Heart left ventricle (tissue), 16 donors: ENCODE measurements around the gene FRMD1. TPM values are rescaled to one million over a fixed set of nuclear protein-coding genes. Genes with fewer than 3 reads are reported as not detected.
A peak's percentile ranks its signal among the peaks of the same experiment; 100 is the strongest.

Experiments
- ATAC-seq, 4 donors: fragments of 200-7000 bp; cut with Tn5 transposase; one replicate each; pipeline ENCODE4 v1.9.1; 2020 to 2022; ENCODE audit warnings: moderate library complexity in 4 of 4, mild to moderate bottlenecking in 3 of 4, moderate number of reproducible peaks in 1 of 4
- DNase-seq, 5 donors: peaks; one replicate each; pipeline ENCODE4 v3.0.0-alpha.2; 2020
- H3K27ac ChIP-seq, 12 donors: fragments of 200-600 bp; sonication (generic) in 4 of 12; one replicate each; pipeline versions ENCODE4 v1.5.0 to v1.8.0; 2016 to 2022; ENCODE audit warnings: mild to moderate bottlenecking in 2 of 12
- H3K27me3 ChIP-seq, 9 donors: fragments of 200-600 bp; sonication (generic) in 2 of 9; one replicate each; pipeline versions ENCODE4 v1.5.1 to v1.8.0; 2016 to 2022; ENCODE audit warnings: mild to moderate bottlenecking in 3 of 9
- H3K36me3 ChIP-seq, 9 donors: fragments of 200-600 bp; sonication (generic) in 2 of 9; one replicate each; pipeline versions ENCODE4 v1.5.0 to v1.8.0; 2018 to 2022; ENCODE audit warnings: mild to moderate bottlenecking in 2 of 9
- H3K4me1 ChIP-seq, 12 donors: fragments of 200-600 bp; sonication (generic) in 4 of 12; one replicate each; pipeline versions ENCODE4 v1.5.0 to v1.8.0; 2016 to 2022; ENCODE audit warnings: mild to moderate bottlenecking in 3 of 12
- H3K4me3 ChIP-seq, 12 donors: fragments of 200-600 bp; sonication (generic) in 4 of 12; one replicate each; pipeline versions ENCODE4 v1.5.0 to v1.8.0; 2017 to 2022; ENCODE audit warnings: mild to moderate bottlenecking in 9 of 12, moderate library complexity in 4 of 12
- H3K9me3 ChIP-seq, 12 donors: fragments of 200-600 bp; sonication (generic) in 4 of 12; one replicate each; pipeline versions ENCODE4 v1.5.0 to v1.8.0; 2016 to 2022; ENCODE audit warnings: mild to moderate bottlenecking in 1 of 12
- POLR2A ChIP-seq, 2 donors: fragments of 450-650 bp; IDR thresholded peaks; one replicate each; pipeline ENCODE4 v1.6.1; 2017; ENCODE audit warnings: antibody characterized with exemption in 2 of 2, mild to moderate bottlenecking in 2 of 2, moderate library complexity in 2 of 2
- WGBS, 4 donors: extraction: QIAGEN DNeasy Blood & Tissue Kit in 2 of 4; methylation state at CpG; one replicate each; pipeline versions ENCODE4 v1.1.5 to v1.1.7; 2013 to 2018; 5-methylcytosine and 5-hydroxymethylcytosine counted together
- intact Hi-C, 10 donors: fragments of 100-400 bp; cut with DNase I; formaldehyde crosslinking; loops; one replicate each; pipeline versions ENCODE4 v1.11.1 to v1.14.2; 2022
- polyA plus RNA-seq, 2 donors: library from polyadenylated mRNA; stranded (reverse); fragments of 200-250 nt; gene quantifications; one replicate each; pipeline ENCODE4 v1.2.3, GENCODE V29; 2013
- total RNA-seq, 9 donors: library from RNA; depleted of rRNA in 2 of 9; stranded (reverse); fragments of >200 nt in 2 of 9; fragmentation: NEBNext Ultra II Directional in 3 of 9; extraction: Animal tissue kit (Norgen Biotek cat#: 25700) in 3 of 9; gene quantifications; one replicate each; pipeline versions ENCODE4 v1.1.0 to v1.2.4, GENCODE V29; 2016 to 2023
- TF ChIP-seq, protein P1 (sequence below), 12 donors: fragments of 200-600 bp; sonication (generic) in 4 of 12; IDR thresholded peaks; one replicate each; pipeline versions ENCODE4 v1.5.0 to v1.8.0; 2018 to 2022; ENCODE audit warnings: antibody characterized with exemption in 12 of 12, mild to moderate bottlenecking in 5 of 12
- donor health status: ischemic (EF 13 %, LVEDD 7.1; RV severe dilation, severe dysfunction).
- donor health status: healthy with polysubstance abuse.
- donor health status: DM: no; HTN: yes; CAD: no.
- donor health status: DM: no; HTN: no; CAD: no.
- donor health status: ischemic (EF 25% LVEDD 6.9; RV normal size, moderate dysfunction).
- donor health status: ischemic (EF 25% LVEDD 5.7; RV mildly dilated, moderate dysfunction).
- donor health status: healthy.
- donor health status: DM: yes; HTN: yes; CAD: no.
- donor health status: ischemic (EF 35%, LVEDD 5.7; RV mildly dilated, moderate dysfunction).
- donor health status: nonischemic (EF 11% LVEDD 7.7; RV severe dilation, severe dysfunction).
- donor health status: DM: yes; HTN: yes; CAD: no.
- donor health status: PGD.
- donor health status: ischemic (EF 29% LVEDD 5.4; RV normal size, mild dysfunction).
- donor health status: nonischemic (EF 23%, LVEDD 6.1; RV moderate dilation, normal function).

The FRMD1 gene
- total and polyA plus RNA-seq, 11 donors, result 0.04 to 0.50 (median 0.14) TPM; not detected in 7

DNA sequence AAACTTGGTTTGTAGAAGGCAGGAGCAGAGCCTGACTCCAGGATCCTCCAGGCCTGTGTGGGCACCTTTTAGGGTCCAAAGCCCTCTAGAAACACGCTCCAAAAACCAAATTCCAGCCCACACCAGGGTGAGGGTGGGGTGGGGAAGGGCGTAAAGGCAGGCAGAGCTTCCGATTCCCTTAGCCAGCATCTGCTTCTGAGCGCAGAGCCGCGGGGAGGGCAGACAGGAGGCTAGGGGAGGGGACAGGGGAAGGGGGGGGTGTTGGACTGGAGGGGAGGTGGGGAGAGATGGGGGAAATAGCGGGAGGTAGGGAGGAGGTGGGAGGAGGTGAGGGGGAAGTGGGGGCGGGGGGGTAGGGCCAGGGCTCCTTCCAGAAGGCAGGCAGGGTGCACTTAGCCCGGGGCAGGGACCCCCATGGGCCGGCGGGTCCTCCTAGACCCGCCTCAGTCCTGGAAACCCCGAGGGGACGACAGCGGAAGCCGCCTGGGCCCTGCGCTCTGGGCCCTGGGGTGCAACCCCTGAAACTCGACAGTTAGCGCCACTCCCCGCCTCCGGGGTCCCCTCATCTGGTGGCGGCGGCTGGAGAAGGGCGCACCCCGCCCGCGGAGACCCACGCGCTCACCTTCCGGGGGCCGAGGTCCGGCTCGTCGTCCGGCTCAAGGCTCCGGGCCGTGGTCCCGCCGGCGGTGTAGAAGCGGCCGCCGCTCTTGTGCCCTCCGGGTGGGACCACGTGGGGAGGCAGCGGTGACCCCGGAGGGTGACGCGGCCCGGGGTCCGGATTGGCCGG, 22.0 kb upstream of the FRMD1 start:
- no peaks in the 10 kb centered on the region for H3K9me3 ChIP-seq
- peaks cover 18 to 54% (median 22%) of the 10 kb centered on the region in 9 donors for H3K27me3 ChIP-seq
- intact Hi-C loops, result no loop called here
- WGBS, 4 donors, result 16 to 27% (median 21%) methylated on average over 22 to 52 of the region's 52 CpGs
- TF ChIP-seq, protein P1, sequence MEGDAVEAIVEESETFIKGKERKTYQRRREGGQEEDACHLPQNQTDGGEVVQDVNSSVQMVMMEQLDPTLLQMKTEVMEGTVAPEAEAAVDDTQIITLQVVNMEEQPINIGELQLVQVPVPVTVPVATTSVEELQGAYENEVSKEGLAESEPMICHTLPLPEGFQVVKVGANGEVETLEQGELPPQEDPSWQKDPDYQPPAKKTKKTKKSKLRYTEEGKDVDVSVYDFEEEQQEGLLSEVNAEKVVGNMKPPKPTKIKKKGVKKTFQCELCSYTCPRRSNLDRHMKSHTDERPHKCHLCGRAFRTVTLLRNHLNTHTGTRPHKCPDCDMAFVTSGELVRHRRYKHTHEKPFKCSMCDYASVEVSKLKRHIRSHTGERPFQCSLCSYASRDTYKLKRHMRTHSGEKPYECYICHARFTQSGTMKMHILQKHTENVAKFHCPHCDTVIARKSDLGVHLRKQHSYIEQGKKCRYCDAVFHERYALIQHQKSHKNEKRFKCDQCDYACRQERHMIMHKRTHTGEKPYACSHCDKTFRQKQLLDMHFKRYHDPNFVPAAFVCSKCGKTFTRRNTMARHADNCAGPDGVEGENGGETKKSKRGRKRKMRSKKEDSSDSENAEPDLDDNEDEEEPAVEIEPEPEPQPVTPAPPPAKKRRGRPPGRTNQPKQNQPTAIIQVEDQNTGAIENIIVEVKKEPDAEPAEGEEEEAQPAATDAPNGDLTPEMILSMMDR (IDR thresholded peaks at IDR 0.05), result no peak
- TF ChIP-seq POLR2A (IDR thresholded peaks at IDR 0.05), result no peak
- H3K36me3 ChIP-seq, result no peaks in the 10 kb centered on the region
- ATAC-seq (no peak), DNase-seq (peak in 2 of 5 donors; percentile 12 to 57)
- peaks cover 0 to 25% (median 3%) of the 10 kb centered on the region in 12 donors for H3K4me1 ChIP-seq
- no peak overlapping the region for H3K27ac ChIP-seq
- peak overlapping the region in 3 of 12 donors; percentile 19 to 32 (median 23) for H3K4me3 ChIP-seq

DNA sequence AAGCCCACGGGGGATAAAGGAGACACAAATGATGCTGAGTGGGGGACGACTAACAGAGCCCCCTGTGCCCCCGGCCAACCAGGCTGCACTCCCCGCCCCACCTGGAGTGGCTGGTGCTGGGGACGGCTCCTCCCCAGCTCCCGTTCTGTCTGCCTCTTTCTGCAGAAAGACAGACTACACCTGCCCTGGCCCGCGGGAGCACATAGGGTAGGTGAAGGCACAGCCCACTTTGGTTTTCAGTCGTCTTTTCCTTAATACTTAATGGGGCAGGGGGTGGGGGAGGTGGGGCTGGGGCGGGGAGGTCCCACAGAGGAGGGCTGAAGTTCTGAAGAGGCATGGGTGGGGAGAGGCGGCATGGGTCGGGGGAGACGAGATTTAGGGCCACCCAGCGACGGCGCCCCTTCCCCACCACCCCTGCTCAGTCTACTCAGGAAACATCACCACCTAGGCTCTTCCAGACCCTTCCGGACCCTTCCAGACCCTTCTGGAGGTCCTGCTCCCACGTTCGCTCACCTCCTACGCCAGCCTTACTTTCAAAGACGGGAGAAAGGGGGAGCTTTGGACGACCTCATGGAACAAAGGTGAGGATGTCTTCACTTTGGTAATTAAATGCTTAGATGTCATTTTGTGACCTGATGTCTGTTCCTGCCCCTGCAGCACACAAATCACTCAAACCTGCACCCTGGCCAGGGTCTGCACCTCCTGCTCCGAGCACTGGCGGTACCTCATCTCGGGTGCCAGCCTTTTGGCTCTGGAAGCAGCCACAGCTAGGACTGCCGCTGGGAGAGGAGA, 21.2 kb upstream of the FRMD1 start:
- Histone ChIP-seq H3K9me3 (no peaks in the 10 kb centered on the region), H3K36me3 (no peaks in the 10 kb centered on the region), H3K27ac (no peak overlapping the region), H3K4me3 (no peak overlapping the region), H3K27me3 (peaks cover 18 to 54% (median 22%) of the 10 kb centered on the region in 9 donors), H3K4me1 (peaks cover 0 to 25% (median 3%) of the 10 kb centered on the region in 12 donors)
- ATAC-seq (no peak), DNase-seq (peak in 2 of 5 donors; percentile 13 to 18)
- intact Hi-C loops, result no loop called here
- WGBS, 4 donors, result 88 to 95% (median 91%) methylated on average over 23 to 26 of the region's 26 CpGs
- TF ChIP-seq POLR2A (IDR thresholded peaks at IDR 0.05), result no peak
- TF ChIP-seq, protein P1 (IDR thresholded peaks at IDR 0.05), result no peak

DNA sequence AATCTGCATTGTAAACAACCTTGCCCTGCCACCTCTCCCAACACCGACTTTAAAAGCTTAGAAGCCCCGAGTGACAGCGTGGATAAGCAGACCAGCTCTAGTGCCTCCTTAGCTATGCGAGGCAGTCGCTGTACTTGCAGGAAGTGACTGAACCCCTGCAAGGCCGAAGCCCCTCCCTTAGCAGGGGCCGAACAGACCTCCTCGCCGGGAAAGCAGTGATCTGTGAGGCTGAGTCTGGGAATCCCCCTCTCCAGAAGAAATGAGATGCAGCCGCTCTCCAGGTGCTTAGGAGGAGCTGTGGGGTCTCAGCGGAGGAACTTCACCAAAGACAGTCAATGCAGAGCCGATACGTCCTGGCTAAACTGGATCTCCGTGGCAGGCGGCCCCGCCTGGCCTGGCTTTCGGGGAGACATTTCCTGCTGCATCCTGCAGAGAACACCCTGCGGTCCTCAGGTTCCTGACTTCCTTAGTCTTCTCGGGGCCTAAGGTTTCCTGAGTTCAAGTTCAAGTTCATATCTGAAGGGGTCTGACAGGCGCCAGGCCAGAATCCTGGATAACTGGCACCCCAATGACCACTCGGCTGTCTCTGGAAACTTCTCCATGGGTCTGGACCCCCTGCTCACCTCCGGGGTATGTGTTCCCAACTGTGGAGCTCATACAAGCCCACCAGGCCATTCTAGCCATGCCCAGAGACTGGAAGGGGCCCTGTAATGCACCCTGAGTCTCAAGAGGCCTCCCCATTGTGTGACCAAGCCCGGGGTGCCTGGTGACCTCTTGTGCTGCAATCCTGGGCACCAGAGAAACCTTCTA, 20.4 kb upstream of the FRMD1 start:
- H3K9me3 ChIP-seq, result no peaks in the 10 kb centered on the region
- TF ChIP-seq, protein P1 (IDR thresholded peaks at IDR 0.05), result no peak
- TF ChIP-seq POLR2A (IDR thresholded peaks at IDR 0.05), result no peak
- H3K4me1 ChIP-seq, result peaks cover 0 to 25% (median 3%) of the 10 kb centered on the region in 12 donors
- H3K27ac ChIP-seq, result no peak overlapping the region
- H3K36me3 ChIP-seq, result no peaks in the 10 kb centered on the region
- no peak for ATAC-seq
- intact Hi-C loops, result no loop called here
- H3K4me3 ChIP-seq, result no peak overlapping the region
- peak in 2 of 5 donors; percentile 20 to 47 for DNase-seq
- H3K27me3 ChIP-seq, result peaks cover 18 to 54% (median 22%) of the 10 kb centered on the region in 9 donors
- WGBS, 4 donors, result 62 to 82% (median 65%) methylated on average over 18 to 23 of the region's 23 CpGs
